T-cell (primary cell): ENCODE measurements around the gene COL11A1. TPM values are rescaled to one million over a fixed set of nuclear protein-coding genes. Genes with fewer than 3 reads are reported as not detected.

Source experiments
- ATAC-seq, 4 experiments: fragments of 200-7000 bp in 3 of 4; fragments of 150-1000 bp in 1 of 4; cut with Tn5 transposase; replicated peaks in 1 of 4; 1 replicate in 3 of 4; 2 replicates in 1 of 4; pipeline ENCODE4 v1.10.0; 2021; ENCODE audit warnings: moderate library complexity in 3 of 4, mild to moderate bottlenecking in 2 of 4, moderate number of reproducible peaks in 1 of 4
- CTCF ChIA-PET, 2 donors: fragments of 300-600 bp; sonication (Branson Sonifier 250); formaldehyde crosslinking; loops; one replicate each; lab custom pipeline; 2022; ENCODE audit warnings: antibody characterized with exemption in 2 of 2; lab: Charles Lee
- POLR2A ChIA-PET, 2 donors: fragments of 300-600 bp; sonication (Branson Sonifier 250); formaldehyde crosslinking; loops; one replicate each; lab custom pipeline; 2022; ENCODE audit warnings: antibody characterized with exemption in 2 of 2; lab: Charles Lee
- DNase-seq, 35 experiments: peaks; one replicate each; pipeline versions ENCODE4 v3.0.0 to v3.0.0-alpha.2; 2013 to 2023
- H3K27ac ChIP-seq: one replicate; pipeline ENCODE4 v1.5.1; 2013; ENCODE audit warnings: low read length
- H3K27me3 ChIP-seq, 2 experiments: replicated peaks in 1 of 2; 1 replicate in 1 of 2; 2 replicates in 1 of 2; pipeline versions ENCODE4 v1.6.1 to v1.7.0; 2013; ENCODE audit warnings: low read length in 1 of 2, mixed read lengths in 1 of 2; ENCODE audit not compliant: control insufficient read depth in 2 of 2, insufficient read depth in 2 of 2; ENCODE audit errors: extremely low read depth in 1 of 2
- H3K36me3 ChIP-seq, 2 donors: 1 replicate in 1 of 2; 2 replicates in 1 of 2; pipeline versions ENCODE4 v1.6.1 to v1.7.0; 2013; ENCODE audit warnings: low read length in 1 of 2; ENCODE audit not compliant: control insufficient read depth in 2 of 2, insufficient read depth in 1 of 2; ENCODE audit errors: extremely low read depth in 1 of 2
- H3K4me1 ChIP-seq, 2 experiments: 1 replicate in 1 of 2; 2 replicates in 1 of 2; pipeline versions ENCODE4 v1.6.1 to v1.7.0; 2013; ENCODE audit warnings: low read length in 2 of 2, mixed read lengths in 1 of 2; ENCODE audit not compliant: insufficient read depth in 2 of 2, control insufficient read depth in 1 of 2; ENCODE audit errors: extremely low read depth in 1 of 2
- H3K4me3 ChIP-seq, 2 donors: 1 replicate in 1 of 2; 2 replicates in 1 of 2; pipeline versions ENCODE4 v1.5.1 to v1.7.0; 2013; ENCODE audit warnings: mild to moderate bottlenecking in 2 of 2, low read length in 1 of 2, moderate library complexity in 1 of 2; ENCODE audit not compliant: control insufficient read depth in 1 of 2; ENCODE audit errors: extremely low read depth in 1 of 2
- H3K9me3 ChIP-seq: 2 replicates; pipeline ENCODE4 v1.7.0; 2013
- H3K27ac Mint-ChIP-seq, 2 donors: one replicate each; pipeline ENCODE4 v1.8.0; 2020 to 2021; ENCODE audit warnings: mild to moderate bottlenecking in 2 of 2, mixed read lengths in 2 of 2
- H3K27me3 Mint-ChIP-seq, 2 donors: one replicate each; pipeline ENCODE4 v1.8.0; 2021 to 2022; ENCODE audit warnings: mixed read lengths in 2 of 2
- H3K36me3 Mint-ChIP-seq: one replicate; pipeline ENCODE4 v1.8.0; 2021; ENCODE audit warnings: mixed read lengths
- H3K4me1 Mint-ChIP-seq, 3 donors: one replicate each; pipeline ENCODE4 v1.8.0; 2020 to 2022; ENCODE audit warnings: mixed read lengths in 3 of 3, mild to moderate bottlenecking in 1 of 3
- H3K4me3 Mint-ChIP-seq, 3 donors: one replicate each; pipeline ENCODE4 v1.8.0; 2020 to 2022; ENCODE audit warnings: mild to moderate bottlenecking in 3 of 3, mixed read lengths in 3 of 3, moderate library complexity in 3 of 3
- H3K9me3 Mint-ChIP-seq, 3 donors: one replicate each; pipeline ENCODE4 v1.8.0; 2020 to 2022; ENCODE audit warnings: mixed read lengths in 3 of 3
- WGBS: methylation state at CpG from one replicate; pipeline ENCODE4 v1.1.5; 2013; ENCODE audit warnings: missing lambda C conversion rate; ENCODE audit not compliant: insufficient coverage; 5-methylcytosine and 5-hydroxymethylcytosine counted together
- total RNA-seq, 35 experiments: library from RNA in 6 of 35; stranded (reverse) in 6 of 35; fragments of 120-200 nt in 1 of 35; gene quantifications; one replicate each; pipeline versions ENCODE4 v1.2.1 to v1.2.4 and lab custom pipeline; 2013 to 2026

The COL11A1 gene
- total RNA-seq, 5 donors from 2014 or later (not counting 1 experiment from before 2014, with no cell fraction given): 0.07 to 0.13 TPM; not detected in 3

GRCh38 chr1:102899935-102900334, 208.4 kb downstream of the COL11A1 start:
- peaks cover 5 to 7% (median 6%) of the 10 kb centered on the region in 3 donors for H3K9me3 Mint-ChIP-seq
- no peaks in the 10 kb centered on the region for H3K9me3 ChIP-seq
- H3K27me3 Mint-ChIP-seq: no peaks in the 10 kb centered on the region
- no peak overlapping the region for H3K4me3 Mint-ChIP-seq
- ChIA-PET POLR2A (no interaction called here), CTCF (no interaction called here)
- no peaks in the 10 kb centered on the region for H3K27me3 ChIP-seq
- H3K4me1 Mint-ChIP-seq: no peaks in the 10 kb centered on the region
- no peaks in the 10 kb centered on the region for H3K4me1 ChIP-seq
- no peaks in the 10 kb centered on the region for H3K36me3 Mint-ChIP-seq
- no peak overlapping the region for H3K4me3 ChIP-seq
- no peak overlapping the region for H3K27ac ChIP-seq
- WGBS: no CpG with 5 or more reads among the region's 3 CpGs
- H3K27ac Mint-ChIP-seq: no peak overlapping the region
- no peaks in the 10 kb centered on the region for H3K36me3 ChIP-seq
- no peak for ATAC-seq
- DNase-seq: no peak

GRCh38 chr1:102897557-102897956, 210.8 kb downstream of the COL11A1 start:
- CTCF ChIA-PET: no interaction called here
- 40% methylated on average over 1 of the region's 3 CpGs for WGBS
- Mint-ChIP-seq H3K27ac (no peak overlapping the region), H3K27me3 (no peaks in the 10 kb centered on the region), H3K4me1 (no peaks in the 10 kb centered on the region), H3K4me3 (no peak overlapping the region), H3K9me3 (peaks cover 5 to 7% (median 6%) of the 10 kb centered on the region in 3 donors), H3K36me3 (no peaks in the 10 kb centered on the region)
- no peak for DNase-seq
- Histone ChIP-seq H3K9me3 (no peaks in the 10 kb centered on the region), H3K27ac (no peak overlapping the region), H3K27me3 (no peaks in the 10 kb centered on the region), H3K4me3 (no peak overlapping the region), H3K36me3 (no peaks in the 10 kb centered on the region), H3K4me1 (no peaks in the 10 kb centered on the region)
- POLR2A ChIA-PET: no interaction called here
- no peak for ATAC-seq

- POLR2A ChIA-PET: interaction anchor here in 1 of 2 donors (0.7 kb wide), 1 partner anchor 272 kb away, joined by 3 read pairs; no protein-coding TSS in a partner anchor
- Histone ChIP-seq H3K27me3 (no peaks in the 10 kb centered on the region), H3K9me3 (no peaks in the 10 kb centered on the region), H3K36me3 (no peaks in the 10 kb centered on the region), H3K27ac (no peak overlapping the region), H3K4me1 (no peaks in the 10 kb centered on the region), H3K4me3 (no peak overlapping the region)
- H3K27me3 Mint-ChIP-seq: no peaks in the 10 kb centered on the region
- WGBS: no CpG with 5 or more reads among the region's 2 CpGs
- CTCF ChIA-PET: no interaction called here
- H3K9me3 Mint-ChIP-seq: peaks cover 3% of the 10 kb centered on the region in 3 donors
- DNase-seq (no peak), ATAC-seq (no peak)
- H3K36me3 Mint-ChIP-seq: no peaks in the 10 kb centered on the region
- no peak overlapping the region for H3K27ac Mint-ChIP-seq
- H3K4me1 Mint-ChIP-seq: no peaks in the 10 kb centered on the region
- H3K4me3 Mint-ChIP-seq: no peak overlapping the region
Observed at GRCh38 chr1:102896771-102897170, 211.6 kb downstream of the COL11A1 start.

- H3K4me3 Mint-ChIP-seq: no peak overlapping the region
- H3K9me3 ChIP-seq: no peaks in the 10 kb centered on the region
- ATAC-seq (no peak), DNase-seq (no peak)
- H3K27ac Mint-ChIP-seq: no peak overlapping the region
- CTCF ChIA-PET: no interaction called here
- peaks cover 1 to 2% (median 2%) of the 10 kb centered on the region in 3 donors for H3K9me3 Mint-ChIP-seq
- H3K27me3 Mint-ChIP-seq: no peaks in the 10 kb centered on the region
- no peaks in the 10 kb centered on the region for H3K4me1 ChIP-seq
- H3K27me3 ChIP-seq: no peaks in the 10 kb centered on the region
- H3K4me1 Mint-ChIP-seq: no peaks in the 10 kb centered on the region
- H3K36me3 Mint-ChIP-seq: no peaks in the 10 kb centered on the region
- H3K27ac ChIP-seq: no peak overlapping the region
- H3K36me3 ChIP-seq: no peaks in the 10 kb centered on the region
- 94% methylated on average over 2 of the region's 5 CpGs for WGBS
- POLR2A ChIA-PET: interaction anchor here in 1 of 2 donors (0.7 kb wide), 1 partner anchor 273 kb away, joined by 3 read pairs; no protein-coding TSS in a partner anchor
- no peak overlapping the region for H3K4me3 ChIP-seq
Observed at GRCh38 chr1:102896286-102896685, 212.0 kb downstream of the COL11A1 start.

GRCh38 chr1:102891868-102892625, 216.3 kb downstream of the COL11A1 start:
- no peaks in the 10 kb centered on the region for H3K27me3 ChIP-seq
- no peak overlapping the region for H3K27ac Mint-ChIP-seq
- no CpG with 5 or more reads among the region's 4 CpGs for WGBS
- DNase-seq (no peak), ATAC-seq (no peak)
- H3K36me3 ChIP-seq: no peaks in the 10 kb centered on the region
- H3K27ac ChIP-seq: no peak overlapping the region
- H3K9me3 ChIP-seq: no peaks in the 10 kb centered on the region
- H3K4me1 ChIP-seq: no peaks in the 10 kb centered on the region
- no peak overlapping the region for H3K4me3 ChIP-seq
- ChIA-PET POLR2A (interaction anchor here in 1 of 2 donors (1.0 kb wide), 1 partner anchor 37 kb away, joined by 4 read pairs; no protein-coding TSS in a partner anchor), CTCF (no interaction called here)
- no peak overlapping the region for H3K4me3 Mint-ChIP-seq
- H3K4me1 Mint-ChIP-seq: no peaks in the 10 kb centered on the region
- no peaks in the 10 kb centered on the region for H3K9me3 Mint-ChIP-seq
- no peaks in the 10 kb centered on the region for H3K36me3 Mint-ChIP-seq
- no peaks in the 10 kb centered on the region for H3K27me3 Mint-ChIP-seq

GRCh38 chr1:102886638-102887037, 221.7 kb downstream of the COL11A1 start:
- H3K27me3 ChIP-seq: no peaks in the 10 kb centered on the region
- no peak for DNase-seq
- ChIA-PET CTCF (no interaction called here), POLR2A (no interaction called here)
- H3K4me1 Mint-ChIP-seq: no peaks in the 10 kb centered on the region
- H3K27ac ChIP-seq: no peak overlapping the region
- no peaks in the 10 kb centered on the region for H3K4me1 ChIP-seq
- H3K4me3 Mint-ChIP-seq: no peak overlapping the region
- H3K27me3 Mint-ChIP-seq: no peaks in the 10 kb centered on the region
- H3K4me3 ChIP-seq: no peak overlapping the region
- no peaks in the 10 kb centered on the region for H3K36me3 Mint-ChIP-seq
- no CpG with 5 or more reads among the region's 4 CpGs for WGBS
- no peaks in the 10 kb centered on the region for H3K9me3 Mint-ChIP-seq
- no peaks in the 10 kb centered on the region for H3K36me3 ChIP-seq
- H3K9me3 ChIP-seq: no peaks in the 10 kb centered on the region
- no peak overlapping the region for H3K27ac Mint-ChIP-seq
- no peak for ATAC-seq
